AG09319 (cell line): ENCODE results near the gene ANKS6.

Experiments
- DNase-seq: peaks from one replicate; pipeline ENCODE4 v3.0.0-alpha.2; 2010; ENCODE audit warnings: low read depth; ENCODE audit errors: extremely low read depth
- TF ChIP-seq, protein P1 (sequence below): IDR thresholded peaks from 2 replicates; pipeline ENCODE4 v1.5.1; 2011; ENCODE audit warnings: low read depth, mild to moderate bottlenecking, inconsistent platforms, low read length, moderate library complexity

The ANKS6 gene

DNA sequence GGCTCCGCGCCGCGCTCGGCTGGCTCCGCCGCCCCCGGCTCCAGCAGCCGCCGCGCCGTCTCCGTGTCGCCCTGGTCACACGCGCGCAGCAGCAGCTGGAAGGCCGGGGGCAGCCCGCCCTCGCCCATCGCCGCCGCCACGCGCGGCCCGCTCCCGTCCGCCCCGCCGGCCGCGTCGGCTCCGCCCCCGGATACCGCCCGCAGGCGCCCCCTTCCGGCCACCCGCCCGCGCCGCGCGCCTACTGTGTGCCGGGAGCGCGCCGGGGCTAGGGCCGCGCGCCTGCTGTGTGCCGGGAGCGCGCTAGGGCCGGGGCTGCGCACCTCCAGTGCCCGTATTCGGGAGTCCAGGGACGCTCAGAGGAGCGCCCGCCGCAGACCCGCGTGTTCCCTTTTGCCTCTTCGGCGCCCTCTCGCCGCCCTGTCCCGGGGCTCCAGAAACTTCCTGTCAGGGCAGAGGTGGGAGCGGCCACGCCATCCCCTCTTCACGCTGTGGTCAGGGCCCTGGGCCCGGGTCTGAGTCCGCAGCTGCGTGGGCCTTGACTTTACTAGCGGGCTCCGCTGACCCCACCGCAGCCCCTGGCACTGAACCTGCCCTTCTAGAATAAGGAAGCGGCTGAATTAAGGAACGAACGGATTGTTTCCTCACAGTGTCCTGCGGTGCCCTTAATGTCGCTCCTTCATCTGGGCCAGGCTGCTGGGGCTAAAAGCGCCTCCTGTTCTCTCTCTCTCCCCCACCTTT is at the start of gene ANKS6:
Gene ANKS6 (minus strand): TSS at position 192 of the 738 bp plus-strand sequence. CDS start 64 bp downstream, at position 128.
- TF ChIP-seq, protein P1, sequence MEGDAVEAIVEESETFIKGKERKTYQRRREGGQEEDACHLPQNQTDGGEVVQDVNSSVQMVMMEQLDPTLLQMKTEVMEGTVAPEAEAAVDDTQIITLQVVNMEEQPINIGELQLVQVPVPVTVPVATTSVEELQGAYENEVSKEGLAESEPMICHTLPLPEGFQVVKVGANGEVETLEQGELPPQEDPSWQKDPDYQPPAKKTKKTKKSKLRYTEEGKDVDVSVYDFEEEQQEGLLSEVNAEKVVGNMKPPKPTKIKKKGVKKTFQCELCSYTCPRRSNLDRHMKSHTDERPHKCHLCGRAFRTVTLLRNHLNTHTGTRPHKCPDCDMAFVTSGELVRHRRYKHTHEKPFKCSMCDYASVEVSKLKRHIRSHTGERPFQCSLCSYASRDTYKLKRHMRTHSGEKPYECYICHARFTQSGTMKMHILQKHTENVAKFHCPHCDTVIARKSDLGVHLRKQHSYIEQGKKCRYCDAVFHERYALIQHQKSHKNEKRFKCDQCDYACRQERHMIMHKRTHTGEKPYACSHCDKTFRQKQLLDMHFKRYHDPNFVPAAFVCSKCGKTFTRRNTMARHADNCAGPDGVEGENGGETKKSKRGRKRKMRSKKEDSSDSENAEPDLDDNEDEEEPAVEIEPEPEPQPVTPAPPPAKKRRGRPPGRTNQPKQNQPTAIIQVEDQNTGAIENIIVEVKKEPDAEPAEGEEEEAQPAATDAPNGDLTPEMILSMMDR = peak; percentile 28; the same call in 1 of the 2 replicates
- DNase-seq = peak; percentile 36

DNA sequence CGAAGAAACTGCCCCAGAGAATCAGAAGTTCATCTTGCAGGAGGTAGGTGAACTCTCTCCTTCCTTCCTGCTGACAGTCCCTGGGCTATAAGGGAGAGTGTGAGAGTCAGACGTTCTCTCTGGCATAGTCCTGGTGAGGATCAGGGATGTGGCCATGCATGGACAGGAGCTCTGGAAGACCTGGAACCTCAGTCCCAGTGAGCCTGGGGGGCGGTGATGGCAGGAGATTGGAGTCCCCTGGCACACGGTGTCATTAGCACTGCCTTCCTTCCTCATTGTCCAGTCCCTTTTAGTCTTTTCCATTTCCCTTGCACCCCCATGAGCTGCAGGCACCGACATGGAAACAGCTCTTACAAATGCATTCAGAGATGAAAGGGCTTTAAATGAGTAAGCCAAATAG is 49.7 kb upstream of the ANKS6 start:
- DNase-seq = no peak
- TF ChIP-seq, protein P1 = no peak

DNA sequence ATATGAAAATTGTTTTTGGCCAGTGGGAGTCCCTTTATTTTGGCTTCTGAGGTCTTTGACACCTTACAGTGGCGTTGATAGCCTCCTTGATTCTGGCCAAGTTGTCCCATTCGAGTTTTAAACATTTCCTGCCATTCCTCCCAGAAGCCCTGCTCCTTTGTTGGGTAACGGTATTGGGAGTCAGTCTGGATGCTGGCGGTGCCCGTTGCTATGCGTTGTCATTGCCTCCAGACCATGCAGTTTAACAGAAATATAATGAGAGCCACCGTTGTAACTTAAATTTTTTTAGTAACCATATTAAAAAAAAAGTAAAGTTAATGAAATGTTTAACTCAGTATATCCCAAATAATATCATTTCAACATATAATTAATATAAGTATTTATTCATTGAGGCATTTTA is 46.2 kb upstream of the ANKS6 start:
- TF ChIP-seq, protein P1 = no peak
- no peak for DNase-seq

DNA sequence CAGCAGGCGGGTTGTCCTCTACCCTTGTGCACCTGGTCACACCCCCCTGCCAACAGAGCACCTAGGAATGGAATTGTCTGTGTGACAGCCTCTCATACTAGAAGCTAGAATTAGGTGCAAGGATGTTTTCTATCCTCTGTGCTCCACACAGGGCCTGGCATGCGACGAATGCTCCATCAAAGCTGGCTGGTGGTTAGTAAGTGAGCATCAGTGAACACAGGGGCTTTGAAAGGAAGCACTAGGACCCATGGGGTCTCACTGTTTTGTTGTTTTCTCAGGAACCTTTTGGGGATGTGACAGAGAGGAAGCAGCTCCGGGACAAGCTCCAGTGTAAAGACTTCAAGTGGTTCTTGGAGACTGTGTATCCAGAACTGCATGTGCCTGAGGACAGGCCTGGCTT is 43.4 kb upstream of the ANKS6 start:
- TF ChIP-seq, protein P1 = no peak
- no peak for DNase-seq

DNA sequence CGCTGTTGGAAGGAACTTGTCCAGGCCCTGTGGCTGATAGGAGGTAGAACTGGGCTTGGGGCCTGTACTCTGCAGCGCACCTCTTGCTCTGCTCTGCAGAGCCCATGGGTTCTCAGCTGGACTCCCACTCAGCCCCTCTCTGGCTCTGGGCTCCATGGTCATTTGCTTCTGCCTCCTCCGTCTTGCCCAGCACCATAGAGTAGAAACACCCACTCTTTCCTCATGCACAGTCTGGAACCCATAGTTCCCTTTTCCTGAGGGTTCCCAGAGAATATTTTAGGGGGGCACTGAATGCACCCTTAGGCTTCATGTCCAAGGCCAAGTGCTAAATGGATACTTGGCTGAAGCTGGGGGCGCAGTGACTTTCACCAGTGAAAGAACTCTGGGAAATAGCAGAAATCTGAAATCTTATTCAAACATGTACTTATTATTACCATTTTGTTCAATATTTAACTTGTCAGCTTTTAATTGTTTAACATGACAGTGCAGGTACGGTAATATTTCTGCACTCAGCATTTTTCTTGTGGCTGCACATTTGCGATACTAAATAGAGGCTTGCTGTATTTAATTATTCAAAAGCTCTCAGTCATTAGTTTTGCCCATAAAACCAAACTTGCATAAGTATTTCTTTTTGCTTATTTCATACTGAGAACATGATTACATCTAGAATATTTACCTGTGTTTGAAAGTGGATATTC is 42.7 kb upstream of the ANKS6 start:
- DNase-seq = no peak
- TF ChIP-seq, protein P1 = no peak

DNA sequence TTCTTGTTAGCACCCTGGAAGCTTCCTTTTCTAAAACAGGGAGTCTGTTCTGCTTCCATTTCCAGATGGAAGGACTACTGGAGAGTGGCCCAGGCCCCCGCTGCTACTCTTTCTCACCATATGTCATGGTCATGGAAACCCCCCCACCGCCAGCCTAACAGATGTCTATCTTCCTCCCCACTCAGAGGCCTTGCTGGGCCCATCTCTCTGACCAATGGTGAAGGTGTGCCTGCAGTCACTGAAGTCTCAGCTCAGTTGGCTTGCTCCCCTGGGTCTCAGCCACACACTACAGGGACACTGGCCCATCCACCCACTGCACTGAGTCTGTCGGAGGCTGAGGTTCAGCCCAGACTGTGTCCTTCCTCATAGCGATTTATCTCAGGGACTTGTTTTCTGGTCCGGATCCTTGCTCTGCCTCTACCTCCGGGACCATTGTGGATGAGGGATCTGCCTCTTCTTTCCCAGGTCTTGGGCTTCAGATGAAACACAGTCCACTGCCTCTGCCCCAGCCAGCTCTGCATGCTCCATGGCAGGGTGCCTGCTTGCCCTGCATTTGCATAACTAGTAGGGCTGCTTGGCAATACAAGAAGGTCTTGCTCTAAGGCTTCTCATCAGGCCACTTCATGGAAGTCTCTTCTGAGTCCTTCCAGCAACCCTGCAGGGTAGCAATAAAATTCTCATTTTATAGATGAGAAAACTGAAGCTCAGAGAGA is 42.0 kb upstream of the ANKS6 start:
- TF ChIP-seq, protein P1 = no peak
- DNase-seq = no peak

DNA sequence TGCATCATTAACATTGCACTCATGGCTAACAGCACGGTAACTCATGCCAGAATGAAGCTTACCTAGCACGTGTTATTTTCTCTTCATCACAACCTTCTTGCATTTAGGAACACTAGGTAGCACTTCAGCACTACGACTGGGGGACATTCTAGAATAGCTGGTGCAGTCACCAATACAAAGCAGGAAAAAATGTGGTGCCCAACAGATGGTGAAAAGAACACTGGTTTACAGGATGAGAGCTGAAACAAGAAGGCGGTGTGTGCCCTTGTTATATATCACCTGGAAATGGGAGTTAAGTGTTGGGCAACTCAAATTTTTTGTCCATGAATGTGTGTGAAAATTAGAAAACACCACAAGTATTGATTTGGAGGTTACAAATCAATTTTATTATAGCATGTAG is 41.2 kb upstream of the ANKS6 start:
- no peak for DNase-seq
- TF ChIP-seq, protein P1 = no peak
